CD14-positive monocyte (primary cell): Measurements from ENCODE around the gene SSR4. TPM values are rescaled to one million over a fixed set of nuclear protein-coding genes. Genes with fewer than 3 reads are reported as not detected.

Experiments
- DNase-seq, 3 donors: peaks; one replicate each; pipeline ENCODE4 v3.0.0-alpha.2; 2011 to 2022
- H2AFZ ChIP-seq: 2 replicates; pipeline ENCODE4 v1.6.0; 2012; ENCODE audit warnings: mild to moderate bottlenecking, low read depth, low read length, inconsistent platforms; ENCODE audit not compliant: insufficient read depth, poor library complexity, severe bottlenecking
- H3K27ac ChIP-seq, 2 donors: 1 replicate in 1 of 2; 2 replicates in 1 of 2; pipeline ENCODE4 v1.5.1; 2012 to 2013; ENCODE audit warnings: low read length in 2 of 2, control low read depth in 1 of 2, inconsistent platforms in 1 of 2, low read depth in 1 of 2, mild to moderate bottlenecking in 1 of 2
- H3K27me3 ChIP-seq, 2 donors: one replicate each; pipeline versions ENCODE4 v1.6.0 to v1.6.1; 2011 to 2013; ENCODE audit warnings: low read length in 2 of 2; ENCODE audit not compliant: control insufficient read depth in 2 of 2, insufficient read depth in 2 of 2
- H3K36me3 ChIP-seq, 2 donors: replicated peaks in 1 of 2; 1 replicate in 1 of 2; 2 replicates in 1 of 2; pipeline versions ENCODE4 v1.5.1 to v1.6.1; 2012 to 2013; ENCODE audit warnings: low read length in 2 of 2, control low read depth in 1 of 2, inconsistent platforms in 1 of 2, mild to moderate bottlenecking in 1 of 2; ENCODE audit not compliant: insufficient read depth in 2 of 2, control insufficient read depth in 1 of 2
- H3K4me1 ChIP-seq, 2 donors: 1 replicate in 1 of 2; 2 replicates in 1 of 2; pipeline versions ENCODE4 v1.5.1 to v1.6.1; 2012 to 2013; ENCODE audit warnings: low read length in 2 of 2, control low read depth in 1 of 2, inconsistent platforms in 1 of 2, mild to moderate bottlenecking in 1 of 2, moderate library complexity in 1 of 2; ENCODE audit not compliant: insufficient read depth in 2 of 2, control insufficient read depth in 1 of 2
- H3K4me2 ChIP-seq: replicated peaks from 2 replicates; pipeline ENCODE3; 2012; ENCODE audit warnings: low read length, moderate library complexity, mild to moderate bottlenecking; ENCODE audit not compliant: poor library complexity, severe bottlenecking; ENCODE audit errors: extremely low read depth
- H3K4me3 ChIP-seq, 3 experiments: fragments of 200-600 bp in 1 of 3; sonication (generic) in 1 of 3; replicated peaks in 1 of 3; 1 replicate in 2 of 3; 2 replicates in 1 of 3; pipeline ENCODE4 v1.5.1; 2011 to 2013; ENCODE audit warnings: low read length in 3 of 3, mild to moderate bottlenecking in 3 of 3, control low read depth in 2 of 3, low read depth in 2 of 3, inconsistent platforms in 1 of 3, moderate library complexity in 1 of 3
- H3K79me2 ChIP-seq: 2 replicates; pipeline ENCODE4 v1.6.0; 2012; ENCODE audit warnings: mild to moderate bottlenecking, control low read depth, inconsistent platforms, low read length, moderate library complexity; ENCODE audit not compliant: insufficient read depth
- H3K9ac ChIP-seq: 2 replicates; pipeline ENCODE4 v1.6.0; 2017; ENCODE audit warnings: low read length, mild to moderate bottlenecking; ENCODE audit not compliant: insufficient read depth, poor library complexity, severe bottlenecking
- H3K9me3 ChIP-seq, 2 donors: replicated peaks in 1 of 2; 1 replicate in 1 of 2; 2 replicates in 1 of 2; pipeline versions ENCODE4 v1.5.1 to v1.6.1; 2012 to 2013; ENCODE audit warnings: low read length in 2 of 2, control low read depth in 1 of 2; ENCODE audit not compliant: control insufficient read depth in 1 of 2, insufficient read depth in 1 of 2
- H4K20me1 ChIP-seq: 2 replicates; pipeline ENCODE4 v1.6.0; 2012; ENCODE audit warnings: mild to moderate bottlenecking, low read length, control low read depth, moderate library complexity; ENCODE audit not compliant: insufficient read depth
- H3K27ac Mint-ChIP-seq, 7 donors: one replicate each; pipeline ENCODE4 v1.8.0; 2020; ENCODE audit warnings: mild to moderate bottlenecking in 7 of 7, mixed read lengths in 7 of 7, moderate library complexity in 6 of 7, inconsistent platforms in 2 of 7
- H3K27me3 Mint-ChIP-seq, 3 donors: one replicate each; pipeline ENCODE4 v1.8.0; 2021 to 2022; ENCODE audit warnings: low read depth in 3 of 3, mild to moderate bottlenecking in 3 of 3, mixed read lengths in 3 of 3, moderate library complexity in 3 of 3, inconsistent platforms in 1 of 3
- H3K36me3 Mint-ChIP-seq, 2 donors: one replicate each; pipeline ENCODE4 v1.8.0; 2020; ENCODE audit warnings: mixed read lengths in 2 of 2, inconsistent platforms in 1 of 2, mild to moderate bottlenecking in 1 of 2
- H3K4me1 Mint-ChIP-seq: one replicate; pipeline ENCODE4 v1.8.0; 2020; ENCODE audit warnings: mild to moderate bottlenecking, mixed read lengths
- H3K4me3 Mint-ChIP-seq, 2 donors: one replicate each; pipeline ENCODE4 v1.8.0; 2020; ENCODE audit warnings: mild to moderate bottlenecking in 2 of 2, mixed read lengths in 2 of 2, moderate library complexity in 1 of 2
- H3K9me3 Mint-ChIP-seq, 7 donors: one replicate each; pipeline ENCODE4 v1.8.0; 2020 to 2022; ENCODE audit warnings: mixed read lengths in 7 of 7, mild to moderate bottlenecking in 6 of 7, moderate library complexity in 6 of 7, inconsistent platforms in 2 of 7
- WGBS: methylation state at CpG from one replicate; pipeline ENCODE4 v1.1.5; 2013; ENCODE audit warnings: missing lambda C conversion rate; ENCODE audit not compliant: insufficient coverage; 5-methylcytosine and 5-hydroxymethylcytosine counted together
- intact Hi-C, 2 donors: fragments of 100-400 bp; cut with micrococcal nuclease; formaldehyde crosslinking; loops; one replicate each; pipeline versions ENCODE4 v1.15.0 to v1.15.1; 2023
- polyA plus RNA-seq, 3 donors: library from polyadenylated mRNA; depleted of rRNA in 1 of 3; unstranded in 2 of 3; stranded (reverse) in 1 of 3; fragments of 300-500 nt in 2 of 3; fragments of >200 nt in 1 of 3; fragmentation: Illumina TruSeq in 2 of 3; gene quantifications; 1 replicate in 2 of 3; 2 replicates in 1 of 3; pipeline ENCODE4 v1.2.3, GENCODE V29; 2012 to 2021
- TF ChIP-seq, protein P1 (sequence below): fragments of 200-600 bp; IDR thresholded peaks from one replicate; pipeline ENCODE4 v1.8.0; 2022; ENCODE audit warnings: antibody characterized with exemption, mild to moderate bottlenecking

Gene SSR4
- polyA plus RNA-seq, 3 donors, result 201 to 419 (median 362) TPM

- H3K4me2 ChIP-seq, result no peak overlapping the region
- Mint-ChIP-seq H3K4me1 (peaks cover 6% of the 10 kb centered on the region), H3K27me3 (peaks cover 6 to 21% (median 17%) of the 10 kb centered on the region in 3 donors), H3K9me3 (peaks cover 0 to 48% (median 18%) of the 10 kb centered on the region in 7 donors), H3K36me3 (peaks cover 17 to 35% of the 10 kb centered on the region in 2 donors), H3K4me3 (no peak overlapping the region), H3K27ac (no peak overlapping the region)
- no peaks in the 10 kb centered on the region for H3K9me3 ChIP-seq
- peaks cover 24 to 27% of the 10 kb centered on the region in 2 donors for H3K36me3 ChIP-seq
- peaks cover 5% of the 10 kb centered on the region for H3K79me2 ChIP-seq
- H3K4me1 ChIP-seq, result peaks cover under 1 to 5% of the 10 kb centered on the region in 2 donors
- H2AFZ ChIP-seq, result no peak overlapping the region
- DNase-seq, result no peak
- TF ChIP-seq, protein P1, sequence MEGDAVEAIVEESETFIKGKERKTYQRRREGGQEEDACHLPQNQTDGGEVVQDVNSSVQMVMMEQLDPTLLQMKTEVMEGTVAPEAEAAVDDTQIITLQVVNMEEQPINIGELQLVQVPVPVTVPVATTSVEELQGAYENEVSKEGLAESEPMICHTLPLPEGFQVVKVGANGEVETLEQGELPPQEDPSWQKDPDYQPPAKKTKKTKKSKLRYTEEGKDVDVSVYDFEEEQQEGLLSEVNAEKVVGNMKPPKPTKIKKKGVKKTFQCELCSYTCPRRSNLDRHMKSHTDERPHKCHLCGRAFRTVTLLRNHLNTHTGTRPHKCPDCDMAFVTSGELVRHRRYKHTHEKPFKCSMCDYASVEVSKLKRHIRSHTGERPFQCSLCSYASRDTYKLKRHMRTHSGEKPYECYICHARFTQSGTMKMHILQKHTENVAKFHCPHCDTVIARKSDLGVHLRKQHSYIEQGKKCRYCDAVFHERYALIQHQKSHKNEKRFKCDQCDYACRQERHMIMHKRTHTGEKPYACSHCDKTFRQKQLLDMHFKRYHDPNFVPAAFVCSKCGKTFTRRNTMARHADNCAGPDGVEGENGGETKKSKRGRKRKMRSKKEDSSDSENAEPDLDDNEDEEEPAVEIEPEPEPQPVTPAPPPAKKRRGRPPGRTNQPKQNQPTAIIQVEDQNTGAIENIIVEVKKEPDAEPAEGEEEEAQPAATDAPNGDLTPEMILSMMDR, result no peak
- no peak overlapping the region for H3K27ac ChIP-seq
- H3K4me3 ChIP-seq, result no peak overlapping the region
- WGBS, result 100% methylated on average over 2 of the region's 7 CpGs
- intact Hi-C loops, result no loop called here
- no peaks in the 10 kb centered on the region for H3K27me3 ChIP-seq
- H4K20me1 ChIP-seq, result no peaks in the 10 kb centered on the region
- no peak overlapping the region for H3K9ac ChIP-seq
These were observed 6.3 kb downstream of the SSR4 start for GRCh38 chrX:153800746-153801145.

DNA sequence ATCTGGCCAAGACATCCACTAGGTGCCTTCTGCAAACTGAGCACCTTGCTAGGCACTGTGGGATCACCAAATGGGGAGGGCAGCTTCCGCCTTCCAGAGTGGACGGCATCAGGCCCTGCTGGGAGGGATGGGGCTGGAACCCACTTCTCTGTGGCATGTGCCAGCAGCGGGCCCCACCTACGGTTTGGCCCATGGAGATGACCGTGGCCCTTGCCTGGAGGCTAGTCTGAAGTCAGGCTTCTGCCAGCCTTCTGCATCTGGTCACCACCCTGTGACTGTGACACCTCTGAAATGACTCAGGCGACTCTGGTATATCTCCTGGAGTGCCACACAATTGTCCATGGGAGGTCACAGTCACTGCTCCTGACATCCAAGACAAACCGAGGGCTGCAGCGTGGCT is 7.2 kb downstream of the SSR4 start:
- no peak overlapping the region for H3K27ac Mint-ChIP-seq
- Histone ChIP-seq H2AFZ (no peak overlapping the region), H3K79me2 (no peaks in the 10 kb centered on the region), H3K9me3 (no peaks in the 10 kb centered on the region), H3K36me3 (peaks cover 19 to 21% of the 10 kb centered on the region in 2 donors), H3K27me3 (no peaks in the 10 kb centered on the region), H3K4me1 (no peaks in the 10 kb centered on the region), H3K27ac (no peak overlapping the region), H4K20me1 (no peaks in the 10 kb centered on the region), H3K4me3 (no peak overlapping the region), H3K9ac (no peak overlapping the region), H3K4me2 (no peak overlapping the region)
- TF ChIP-seq, protein P1, result no peak
- WGBS, result 93% methylated on average over 5 of the region's 8 CpGs
- H3K36me3 Mint-ChIP-seq, result peaks cover 13 to 30% of the 10 kb centered on the region in 2 donors
- H3K9me3 Mint-ChIP-seq, result peaks cover 0 to 40% (median 10%) of the 10 kb centered on the region in 7 donors
- no peak for DNase-seq
- no peaks in the 10 kb centered on the region for H3K4me1 Mint-ChIP-seq
- peaks cover 6 to 25% (median 17%) of the 10 kb centered on the region in 3 donors for H3K27me3 Mint-ChIP-seq
- H3K4me3 Mint-ChIP-seq, result no peak overlapping the region
- intact Hi-C loops, result no loop called here
